Fibroblast of mammary gland (primary cell): Measurements from ENCODE around the gene EED.
"Not testable (repeated sequence)": the region's sequence is repeated elsewhere in the genome, so short reads cannot be mapped to it uniquely, and the experiment has no call there.

ENCODE experiments used
- DNase-seq: peaks from one replicate; pipeline ENCODE4 v3.0.0-alpha.2; 2010; ENCODE audit warnings: low read depth
- H3K4me3 ChIP-seq: 2 replicates; pipeline ENCODE4 v1.5.1; 2011; ENCODE audit warnings: low read depth, mild to moderate bottlenecking, low read length, moderate library complexity; ENCODE audit not compliant: control insufficient read depth
- CTCF ChIP-seq: conservative IDR thresholded peaks from 2 replicates; pipeline ENCODE4 v1.5.1; 2011; ENCODE audit warnings: low read depth, low read length, inconsistent platforms; ENCODE audit not compliant: control insufficient read depth, insufficient read depth

Gene EED

GRCh38 chr11:86291466-86292262 lies 47.1 kb downstream of the EED start:
- peak; percentile 65 for TF ChIP-seq CTCF
- peak; percentile 70 for DNase-seq
- no peak overlapping the region for H3K4me3 ChIP-seq

GRCh38 chr11:86292912-86293616 lies 48.5 kb downstream of the EED start:
- DNase-seq: no peak
- TF ChIP-seq CTCF: no peak
- H3K4me3 ChIP-seq: no peak overlapping the region

- no peak for TF ChIP-seq CTCF
- no peak overlapping the region for H3K4me3 ChIP-seq
- DNase-seq: peak; percentile 39
Measured at GRCh38 chr11:86294026-86294425, 49.5 kb downstream of the EED start.

GRCh38 chr11:86301742-86302091 lies 57.2 kb downstream of the EED start:
- no peak for DNase-seq
- no peak for TF ChIP-seq CTCF
- peak overlapping the region; percentile 98 for H3K4me3 ChIP-seq

GRCh38 chr11:86302092-86302793 lies 57.7 kb downstream of the EED start, which contains the start of gene HIKESHI:
TSS of gene HIKESHI (plus strand) at chr11:86302240. CDS start at chr11:86302449, 209 bp downstream.
- no peak for TF ChIP-seq CTCF
- peak within 1 kb of the TSS; percentile 98 for H3K4me3 ChIP-seq

GRCh38 chr11:86303257-86303656 lies 58.7 kb downstream of the EED start:
- DNase-seq: no peak
- peak overlapping the region; percentile 98 for H3K4me3 ChIP-seq
- no peak for TF ChIP-seq CTCF

More at GRCh38 chr11:86302092-86302793, 57.7 kb downstream of the EED start, which contains the start of gene HIKESHI:
- DNase-seq: peak; percentile 97

GRCh38 chr11:86308710-86309109 lies 64.2 kb downstream of the EED start:
- DNase-seq, H3K4me3 ChIP-seq: not testable (repeated sequence)
